Erythroblast (primary cell): ENCODE data around the gene BCKDK.

ENCODE experiments used
- DNase-seq, 2 experiments: peaks; one replicate each; lab custom pipeline; 2025; lab: John Stamatoyannopoulos, UW
- GATA1 ChIP-seq: IDR thresholded peaks from 2 replicates; pipeline ENCODE4 v1.6.1; 2011; ENCODE audit warnings: low read depth, mild to moderate bottlenecking, control low read depth, low read length, moderate library complexity
- POLR2A ChIP-seq: IDR thresholded peaks from 2 replicates; pipeline ENCODE4 v1.6.1; 2011; ENCODE audit warnings: mild to moderate bottlenecking, low read length

BCKDK gene

GRCh38 chr16:31108035-31108793 is at the start of gene BCKDK:
Gene BCKDK, plus strand, starts transcription at chr16:31108386. Its CDS starts 838 bp downstream, at chr16:31109224.
- peak; percentile 75 to 80 for DNase-seq
- TF ChIP-seq GATA1, result no peak
- TF ChIP-seq POLR2A, result peak; percentile 64

- TF ChIP-seq GATA1 (no peak), POLR2A (no peak)
- DNase-seq, result no peak
These were observed 46.9 kb upstream of the BCKDK start for GRCh38 chr16:31061126-31061812.

GRCh38 chr16:31061813-31062440 is 46.3 kb upstream of the BCKDK start:
- DNase-seq, result no peak
- TF ChIP-seq GATA1 (no peak), POLR2A (no peak)

- DNase-seq, result no peak
- TF ChIP-seq POLR2A (no peak), GATA1 (no peak)
These were observed 44.7 kb upstream of the BCKDK start for GRCh38 chr16:31063495-31063842.

- TF ChIP-seq GATA1 (no peak), POLR2A (no peak)
- DNase-seq, result no peak
These were observed 44.2 kb upstream of the BCKDK start for GRCh38 chr16:31063843-31064611.

GRCh38 chr16:31064882-31065461 is 43.2 kb upstream of the BCKDK start:
- DNase-seq, result no peak
- TF ChIP-seq POLR2A (no peak), GATA1 (no peak)

GRCh38 chr16:31067342-31067741 is 40.8 kb upstream of the BCKDK start:
- DNase-seq, result no peak
- TF ChIP-seq POLR2A (no peak), GATA1 (no peak)

- TF ChIP-seq GATA1, result no peak
- TF ChIP-seq POLR2A, result no peak
- no peak for DNase-seq
These were observed 36.3 kb upstream of the BCKDK start for GRCh38 chr16:31071861-31072260.

GRCh38 chr16:31072540-31073141 is 35.5 kb upstream of the BCKDK start:
- DNase-seq, result peak; percentile 63 to 65
- TF ChIP-seq POLR2A, result no peak
- no peak for TF ChIP-seq GATA1

GRCh38 chr16:31073142-31073969 is 34.8 kb upstream of the BCKDK start:
- TF ChIP-seq GATA1 (no peak), POLR2A (no peak)
- DNase-seq, result peak; percentile 92 to 93

- TF ChIP-seq GATA1 (no peak), POLR2A (peak; percentile 96)
- DNase-seq, result peak; percentile 99 to 100
These were observed 34.0 kb upstream of the BCKDK start, which contains the start of the genes ZNF646 and ZNF668 for GRCh38 chr16:31073970-31074813. Gene ZNF646, plus strand, starts transcription at chr16:31074422. Its CDS starts 1,903 bp downstream, at chr16:31076325. Gene ZNF668, minus strand, starts transcription at chr16:31074240. Its CDS starts 9,781 bp downstream, at chr16:31064459.
